NCI-H345 (cell line): Measurements from ENCODE around the gene TM7SF2.

ENCODE experiments used
- DNase-seq: peaks from one replicate; lab custom pipeline; 2025; lab: John Stamatoyannopoulos, UW

TM7SF2 gene

DNA sequence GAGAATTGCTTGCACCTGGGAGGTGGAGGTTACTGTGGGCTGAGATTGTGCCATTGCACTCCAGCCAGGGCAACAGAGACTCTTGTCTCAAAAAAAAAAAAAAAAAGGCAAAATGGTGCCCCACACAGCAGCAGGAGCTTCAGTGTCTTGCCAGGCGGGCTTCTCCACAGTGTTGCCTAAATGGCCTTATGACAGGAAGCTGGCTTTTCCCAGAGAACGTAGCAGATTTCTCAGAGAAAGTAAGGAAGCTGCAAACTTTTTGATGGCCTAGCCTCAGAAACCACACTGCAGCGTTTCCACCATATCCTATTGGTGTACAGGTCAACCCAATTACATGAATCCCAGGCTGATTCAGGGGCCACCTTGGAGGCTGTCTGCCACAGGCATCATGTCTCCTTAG lies 45.7 kb downstream of the TM7SF2 start:
- DNase-seq = no peak

DNA sequence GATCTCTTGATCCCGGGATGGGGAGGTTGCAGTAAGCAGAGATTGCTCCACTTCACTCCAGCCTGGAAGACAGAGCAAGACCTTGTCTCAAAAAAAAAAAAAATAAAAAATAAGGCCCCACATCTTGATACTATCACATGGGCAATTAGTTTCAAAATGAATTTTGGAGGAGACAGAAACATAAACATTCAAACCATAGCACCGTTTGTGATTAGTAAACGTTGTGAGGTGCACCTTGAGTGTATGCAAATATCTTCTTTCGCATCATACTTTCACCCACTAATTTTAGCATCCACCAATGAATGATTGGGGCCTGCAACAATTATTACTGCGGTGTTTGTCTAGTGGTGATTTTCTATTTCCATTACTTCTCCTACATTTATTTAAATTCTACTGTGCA lies 47.3 kb downstream of the TM7SF2 start:
- DNase-seq = no peak

DNA sequence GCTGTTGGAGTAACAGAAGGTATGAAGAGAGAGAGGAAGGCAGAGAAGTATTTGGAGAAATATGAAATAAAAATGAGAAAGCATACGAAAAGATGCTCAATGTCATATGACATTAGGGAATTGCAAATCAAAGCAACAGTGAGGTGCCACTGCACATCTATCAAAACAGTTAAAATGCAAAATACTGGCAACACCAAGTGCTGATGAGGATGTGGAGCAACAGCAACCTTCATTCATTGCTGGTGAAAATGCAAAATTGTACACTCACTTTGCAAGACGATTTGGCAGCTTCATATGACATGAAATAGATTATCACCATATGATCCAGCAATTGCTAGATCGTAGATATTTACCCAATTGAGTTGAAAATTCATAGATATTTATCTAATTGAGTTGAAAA lies 49.0 kb downstream of the TM7SF2 start:
- DNase-seq = no peak

DNA sequence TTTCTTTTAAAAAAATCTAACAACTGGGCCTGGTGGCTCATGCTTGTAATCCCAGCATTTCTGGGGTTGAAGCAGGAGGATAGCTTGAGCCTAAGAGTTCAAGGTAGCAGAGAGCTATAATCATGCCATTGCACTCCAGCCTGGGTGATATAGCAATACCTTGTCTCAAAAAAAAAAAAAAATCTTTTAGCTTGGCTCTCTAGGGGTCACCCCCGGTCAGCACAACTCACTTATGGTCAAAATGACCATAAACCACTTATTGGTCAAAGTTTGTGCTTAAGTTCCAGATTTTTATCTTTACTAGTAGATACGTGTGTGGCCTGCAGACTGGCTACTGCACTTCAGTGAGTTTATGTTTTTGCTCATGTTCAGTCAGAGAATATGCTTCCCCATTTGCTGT lies 52.0 kb downstream of the TM7SF2 start:
- DNase-seq = no peak
